Lung (tissue), 12 donors: Measurements from ENCODE around the gene TTL. TPM values are rescaled to one million over a fixed set of nuclear protein-coding genes. Genes with fewer than 3 reads are reported as not detected.
"Not testable (repeated sequence)": the region's sequence is repeated elsewhere in the genome, so short reads cannot be mapped to it uniquely, and the experiment has no call there.

Experiments
- ATAC-seq: fragments of 200-7000 bp; cut with Tn5 transposase; one replicate; pipeline ENCODE4 v1.9.1; 2020; ENCODE audit warnings: moderate number of reproducible peaks; ENCODE audit not compliant: insufficient read depth, low FRiP score
- DNase-seq, 3 donors: peaks; one replicate each; pipeline ENCODE4 v3.0.0-alpha.2; 2013 to 2017
- H3K27ac ChIP-seq, 2 donors: one replicate each; pipeline ENCODE4 v1.5.1; 2013; ENCODE audit warnings: mild to moderate bottlenecking in 2 of 2, moderate library complexity in 2 of 2, control low read depth in 1 of 2, inconsistent platforms in 1 of 2, low read depth in 1 of 2, low read length in 1 of 2
- H3K27me3 ChIP-seq, 3 donors: one replicate each; pipeline ENCODE4 v1.5.1; 2013; ENCODE audit warnings: low read length in 2 of 3; ENCODE audit not compliant: control insufficient read depth in 3 of 3, insufficient read depth in 3 of 3
- H3K36me3 ChIP-seq, 4 donors: one replicate each; pipeline ENCODE4 v1.5.1; 2013; ENCODE audit warnings: low read length in 4 of 4, mild to moderate bottlenecking in 1 of 4, moderate library complexity in 1 of 4; ENCODE audit not compliant: control insufficient read depth in 4 of 4, insufficient read depth in 4 of 4
- H3K4me1 ChIP-seq, 5 donors: one replicate each; pipeline ENCODE4 v1.5.1; 2013; ENCODE audit warnings: low read length in 5 of 5, mild to moderate bottlenecking in 2 of 5, moderate library complexity in 1 of 5; ENCODE audit not compliant: control insufficient read depth in 5 of 5, insufficient read depth in 5 of 5
- H3K4me3 ChIP-seq: one replicate; pipeline ENCODE4 v1.5.1; 2013; ENCODE audit warnings: mild to moderate bottlenecking, control low read depth, moderate library complexity
- H3K9ac ChIP-seq, 2 donors: one replicate each; pipeline ENCODE4 v1.5.1; 2013; ENCODE audit warnings: low read length in 2 of 2, control low read depth in 1 of 2; ENCODE audit not compliant: insufficient read depth in 1 of 2
- H3K9me3 ChIP-seq, 4 donors: one replicate each; pipeline ENCODE4 v1.5.1; 2013; ENCODE audit warnings: low read length in 3 of 4, mild to moderate bottlenecking in 1 of 4, moderate library complexity in 1 of 4; ENCODE audit not compliant: control insufficient read depth in 4 of 4, insufficient read depth in 3 of 4
- CTCF ChIP-seq: IDR thresholded peaks from 2 replicates; pipeline ENCODE4 v1.5.1; 2012; ENCODE audit warnings: mild to moderate bottlenecking; ENCODE audit errors: control extremely low read depth, extremely low read depth
- WGBS, 2 donors: extraction: QIAGEN DNeasy Blood & Tissue Kit; methylation state at CpG; one replicate each; pipeline ENCODE4 v1.1.7; 2013; 5-methylcytosine and 5-hydroxymethylcytosine counted together
- polyA plus RNA-seq, 2 donors: library from polyadenylated mRNA; stranded (reverse); fragments of 200-250 nt; gene quantifications; one replicate each; pipeline ENCODE4 v1.2.1, GENCODE V29; 2013
- total RNA-seq, 2 donors: library from RNA; depleted of rRNA in 1 of 2; stranded (reverse); fragments of >200 nt in 1 of 2; gene quantifications; one replicate each; pipeline ENCODE4 v1.2.1, GENCODE V29; 2014 to 2021
- donor health status: control.
- donor health status: control.
- donor health status: Bipolar disorder and iron deficiency.
- donor health status: healthy.
- donor health status: DM: yes; HTN: yes; CAD: no.

Gene TTL
- total and polyA plus RNA-seq, 4 donors: 12.5 to 32.8 (median 22.8) TPM

GRCh38 chr2:112433932-112434730 lies 47.8 kb upstream of the TTL start:
- no peak for TF ChIP-seq CTCF

DNA sequence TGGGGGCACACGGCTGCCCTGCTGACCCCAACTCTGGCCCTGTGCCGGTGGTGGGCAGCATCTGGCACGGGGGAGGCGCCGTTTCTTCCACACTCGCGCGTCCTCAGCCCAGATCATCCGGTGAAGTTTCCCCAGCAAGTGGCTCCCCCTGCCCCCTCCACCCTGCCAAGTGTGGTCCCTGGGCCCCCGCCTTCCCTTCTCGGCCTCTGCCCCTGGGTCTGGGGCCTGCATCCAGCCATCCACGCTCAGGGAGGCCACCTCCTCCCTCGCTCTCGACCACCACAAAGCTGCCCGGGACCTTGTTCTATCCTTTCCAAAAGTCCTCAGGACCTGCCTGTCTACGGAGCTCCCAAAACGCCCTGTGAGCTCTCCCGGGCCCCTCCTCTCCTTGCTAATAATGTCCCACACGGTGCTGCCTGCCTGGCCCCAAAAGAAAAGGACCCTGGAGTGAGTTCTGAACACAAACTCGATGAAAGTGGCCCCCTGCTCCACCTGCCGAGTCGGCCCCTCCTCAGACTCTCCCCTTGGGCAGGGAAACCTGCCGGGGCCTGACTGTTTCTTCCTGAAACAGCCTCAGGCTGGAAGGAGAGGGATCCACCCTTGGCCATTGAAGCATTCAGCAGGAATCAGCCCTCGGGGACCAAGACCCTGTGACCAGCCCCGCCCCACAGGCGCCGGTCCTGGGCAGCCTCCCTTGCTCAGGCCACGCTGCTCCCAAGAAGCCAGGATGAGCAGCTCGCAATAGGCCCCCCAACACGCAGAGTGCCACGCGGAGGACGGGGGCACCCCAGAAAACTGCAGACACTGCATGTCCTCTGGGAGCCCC lies 46.9 kb upstream of the TTL start:
- not testable (repeated sequence) for DNase-seq, ATAC-seq, H3K27ac ChIP-seq, H3K9ac ChIP-seq, H3K36me3 ChIP-seq, H3K4me3 ChIP-seq, H3K27me3 ChIP-seq, H3K4me1 ChIP-seq, H3K9me3 ChIP-seq
- 84 to 93% methylated on average over 32 to 33 of the region's 33 CpGs for WGBS, 2 donors

More at GRCh38 chr2:112433932-112434730, 47.8 kb upstream of the TTL start:
- no peak for ATAC-seq
- Histone ChIP-seq H3K4me3 (no peak overlapping the region), H3K27ac (no peak overlapping the region), H3K9ac (no peak overlapping the region), H3K27me3 (no peaks in the 10 kb centered on the region), H3K36me3 (no peaks in the 10 kb centered on the region), H3K4me1 (no peaks in the 10 kb centered on the region), H3K9me3 (no peaks in the 10 kb centered on the region)
- DNase-seq: no peak
- 81 to 85% methylated on average over 31 of the region's 31 CpGs for WGBS, 2 donors

GRCh38 chr2:112435716-112436431 lies 46.1 kb upstream of the TTL start:
- not testable (repeated sequence) for DNase-seq, H3K9me3 ChIP-seq, H3K27ac ChIP-seq, H3K36me3 ChIP-seq, ATAC-seq, H3K27me3 ChIP-seq, H3K9ac ChIP-seq, H3K4me1 ChIP-seq, H3K4me3 ChIP-seq
- WGBS, 2 donors: 90 to 95% methylated on average over 17 to 18 of the region's 18 CpGs

DNA sequence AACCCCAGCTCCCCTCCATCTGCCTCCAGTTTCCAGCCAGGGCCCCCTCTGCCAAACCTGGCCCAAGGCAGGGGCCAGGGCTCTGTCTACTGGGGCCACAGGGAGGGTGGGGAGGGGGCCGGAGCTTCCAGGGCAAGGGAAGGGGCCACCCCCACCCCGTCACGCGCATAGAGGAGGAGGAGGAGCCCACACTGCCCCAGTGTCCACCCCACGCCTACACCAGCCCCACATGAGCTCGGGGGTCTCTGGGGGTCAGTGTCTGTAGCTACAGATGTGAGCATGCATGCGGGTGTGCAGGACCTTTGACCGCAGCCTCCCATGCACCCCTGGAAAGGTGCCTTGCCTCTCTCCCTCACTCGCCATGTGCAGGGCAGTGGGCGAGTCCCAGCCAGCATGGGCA lies 45.0 kb upstream of the TTL start:
- H3K27me3 ChIP-seq, H3K27ac ChIP-seq, H3K9ac ChIP-seq, H3K4me3 ChIP-seq, H3K9me3 ChIP-seq, H3K36me3 ChIP-seq, DNase-seq, H3K4me1 ChIP-seq, ATAC-seq: not testable (repeated sequence)
- 82 to 91% methylated on average over 7 to 8 of the region's 10 CpGs for WGBS, 2 donors

GRCh38 chr2:112437405-112437831 lies 44.5 kb upstream of the TTL start:
- WGBS, 2 donors: 74 to 88% methylated on average over 16 of the region's 16 CpGs
- not testable (repeated sequence) for H3K36me3 ChIP-seq, DNase-seq, ATAC-seq, H3K27ac ChIP-seq, H3K27me3 ChIP-seq, H3K9ac ChIP-seq, H3K9me3 ChIP-seq, H3K4me3 ChIP-seq, H3K4me1 ChIP-seq

DNA sequence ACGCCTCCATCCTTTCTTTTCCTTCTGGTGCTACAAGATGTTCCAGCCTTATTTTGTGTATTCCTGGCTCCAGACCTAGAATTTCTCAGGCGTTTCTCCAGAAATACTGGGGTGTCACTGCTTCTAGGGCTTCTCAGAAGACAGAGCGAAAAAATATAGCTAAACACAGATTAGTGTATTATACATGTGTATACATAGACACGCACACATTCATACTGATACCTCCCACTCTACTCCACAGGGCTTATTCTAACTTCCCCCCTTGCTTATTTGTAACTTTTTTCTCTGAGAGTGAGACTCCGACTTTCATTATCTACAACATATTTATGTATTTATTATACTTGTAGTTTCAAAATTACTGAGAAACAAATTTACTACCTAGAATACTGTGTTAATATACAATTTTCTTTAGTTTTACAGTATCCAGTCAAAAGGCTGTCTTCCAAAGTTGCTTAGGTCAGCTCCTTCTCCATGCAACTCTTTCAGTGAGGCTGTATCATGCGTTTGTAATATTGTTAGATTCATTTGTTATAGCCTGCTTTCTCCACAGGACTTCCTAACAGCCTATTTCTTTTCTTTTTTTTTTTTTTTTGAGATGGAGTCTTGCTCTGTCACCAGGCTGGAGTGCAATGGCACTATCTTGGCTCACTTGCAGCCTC lies 43.2 kb upstream of the TTL start:
- H3K36me3 ChIP-seq, H3K4me1 ChIP-seq, DNase-seq, H3K27ac ChIP-seq, H3K4me3 ChIP-seq, ATAC-seq, H3K9ac ChIP-seq, H3K27me3 ChIP-seq, H3K9me3 ChIP-seq: not testable (repeated sequence)
- WGBS, 2 donors: 84 to 91% methylated on average over 6 of the region's 6 CpGs
